IMR-90 (cell line): Measurements from ENCODE around the gene RET.

Experiments
- BHLHE40 ChIP-seq: fragments of 150-350 bp; IDR thresholded peaks from 2 replicates; pipeline ENCODE4 v1.6.1; 2016; ENCODE audit warnings: mild to moderate bottlenecking, low read depth, low read length
- CTCF ChIP-seq: conservative IDR thresholded peaks from 2 replicates; pipeline ENCODE4 v1.5.1; 2012; ENCODE audit warnings: mild to moderate bottlenecking, low read depth, low read length, improper control_type of control experiment
- ELK1 ChIP-seq: fragments of 150-350 bp; IDR thresholded peaks from 2 replicates; pipeline ENCODE4 v1.6.1; 2016; ENCODE audit warnings: low read depth, mild to moderate bottlenecking, low read length, moderate library complexity, borderline replicate concordance
- POLR2A ChIP-seq: IDR thresholded peaks from 2 replicates; pipeline ENCODE4 v1.6.1; 2012; ENCODE audit warnings: mild to moderate bottlenecking, low read depth, low read length
- RAD21 ChIP-seq: IDR thresholded peaks from 2 replicates; pipeline ENCODE4 v1.6.1; 2012; ENCODE audit warnings: low read length, improper control_type of control experiment
- RFX5 ChIP-seq: IDR thresholded peaks from 2 replicates; pipeline ENCODE4 v1.8.0; 2012; ENCODE audit warnings: low read depth, mild to moderate bottlenecking, low read length, moderate library complexity
- SMC3 ChIP-seq: fragments of 150-350 bp; IDR thresholded peaks from 2 replicates; pipeline ENCODE4 v1.6.1; 2016; ENCODE audit warnings: low read depth, mild to moderate bottlenecking, antibody characterized with exemption, low read length, moderate library complexity
- USF2 ChIP-seq: fragments of 150-350 bp; IDR thresholded peaks from 2 replicates; pipeline ENCODE4 v1.6.1; 2017; ENCODE audit warnings: mild to moderate bottlenecking, antibody characterized with exemption, low read length, low read depth

GRCh38 chr10:43037942-43038782, 38.7 kb upstream of the RET start:
- TF ChIP-seq RFX5 (no peak), CTCF (no peak), RAD21 (no peak), ELK1 (no peak), BHLHE40 (no peak), SMC3 (no peak), POLR2A (no peak), USF2 (no peak)
